H1 (cell line): Measurements from ENCODE around the gene ZBTB7B. TPM values are rescaled to one million over a fixed set of nuclear protein-coding genes. Genes with fewer than 3 reads are reported as not detected.

Experiments
- CTCF ChIA-PET: fragments of 300-600 bp; sonication (Branson Sonifier 250); formaldehyde crosslinking; loops from one replicate; lab custom pipeline; 2021; ENCODE audit not compliant: partially characterized antibody; lab: Charles Lee
- POLR2A ChIA-PET: fragments of 300-600 bp; sonication (Branson Sonifier 250); formaldehyde crosslinking; loops from one replicate; lab custom pipeline; 2021; ENCODE audit warnings: inconsistent platforms; ENCODE audit not compliant: partially characterized antibody; lab: Charles Lee
- DNase-seq, 2 experiments: peaks; one replicate each; pipeline versions ENCODE4 v3.0.0 to v3.0.0-alpha.2; 2010 to 2022; ENCODE audit warnings: low spot score in 2 of 2, low read depth in 1 of 2, mixed read lengths in 1 of 2
- FAIRE-seq: peaks from 2 replicates; lab custom pipeline; 2011; peaks lifted over from hg19 to GRCh38; lab: Jason Lieb, UNC
- H2AFZ ChIP-seq: 2 replicates; pipeline ENCODE4 v1.8.1; 2012; ENCODE audit warnings: low read length, inconsistent platforms
- H2AK5ac ChIP-seq: 2 replicates; pipeline ENCODE4 v1.6.1; 2013; ENCODE audit warnings: low read depth, low read length
- H2BK120ac ChIP-seq: replicated peaks from 2 replicates; pipeline ENCODE3; 2013; ENCODE audit warnings: low read depth, low read length, inconsistent platforms
- H2BK12ac ChIP-seq: 2 replicates; pipeline ENCODE4 v1.6.1; 2013; ENCODE audit warnings: low read depth, low read length
- H2BK15ac ChIP-seq: 2 replicates; pipeline ENCODE4 v1.6.1; 2013; ENCODE audit warnings: low read length
- H2BK20ac ChIP-seq: 2 replicates; pipeline ENCODE4 v1.6.1; 2013; ENCODE audit warnings: low read length
- H2BK5ac ChIP-seq: 2 replicates; pipeline ENCODE4 v1.6.1; 2013; ENCODE audit warnings: low read depth, low read length
- H3K14ac ChIP-seq: 2 replicates; pipeline ENCODE4 v1.6.1; 2013; ENCODE audit warnings: inconsistent platforms; ENCODE audit not compliant: insufficient read length
- H3K18ac ChIP-seq: 2 replicates; pipeline ENCODE4 v1.6.1; 2013; ENCODE audit warnings: low read length; ENCODE audit errors: extremely low read depth
- H3K23ac ChIP-seq: 2 replicates; pipeline ENCODE4 v1.6.1; 2013; ENCODE audit warnings: inconsistent platforms; ENCODE audit not compliant: insufficient read length
- H3K23me2 ChIP-seq: 2 replicates; pipeline ENCODE4 v1.6.1; 2013; ENCODE audit warnings: low read depth, low read length
- H3K27ac ChIP-seq: 2 replicates; pipeline ENCODE4 v1.6.1; 2011; ENCODE audit warnings: low read depth, low read length, inconsistent platforms
- H3K27me3 ChIP-seq, 4 experiments: replicated peaks in 1 of 4; 1 replicate in 1 of 4; 2 replicates in 3 of 4; pipeline versions ENCODE4 v1.6.1 to v1.8.1; 2011 to 2013; ENCODE audit warnings: low read length in 3 of 4, mild to moderate bottlenecking in 3 of 4, inconsistent platforms in 2 of 4, mixed read lengths in 2 of 4, moderate library complexity in 1 of 4; ENCODE audit not compliant: control insufficient read depth in 3 of 4, insufficient read depth in 3 of 4; ENCODE audit errors: extremely low read depth in 1 of 4
- H3K36me3 ChIP-seq, 4 experiments: 2 replicates each; pipeline versions ENCODE4 v1.6.1 to v1.8.1; 2011 to 2013; ENCODE audit warnings: mild to moderate bottlenecking in 4 of 4, low read length in 3 of 4, moderate library complexity in 2 of 4, control low read depth in 1 of 4, inconsistent platforms in 1 of 4; ENCODE audit not compliant: insufficient read depth in 4 of 4, control insufficient read depth in 2 of 4
- H3K4ac ChIP-seq: replicated peaks from 2 replicates; pipeline ENCODE3; 2013; ENCODE audit warnings: low read length, low read depth, mixed read lengths, inconsistent platforms; ENCODE audit not compliant: insufficient read length
- H3K4me1 ChIP-seq, 4 experiments: replicated peaks in 1 of 4; 1 replicate in 1 of 4; 2 replicates in 3 of 4; pipeline versions ENCODE4 v1.6.1 to v1.8.1; 2011 to 2013; ENCODE audit warnings: low read length in 3 of 4, inconsistent platforms in 2 of 4, mixed read lengths in 1 of 4; ENCODE audit not compliant: insufficient read depth in 4 of 4, control insufficient read depth in 3 of 4
- H3K4me2 ChIP-seq, 2 experiments: 2 replicates each; pipeline versions ENCODE4 v1.6.1 to v1.8.1; 2011 to 2013; ENCODE audit warnings: low read depth in 2 of 2, low read length in 2 of 2, control low read depth in 1 of 2, inconsistent platforms in 1 of 2, mild to moderate bottlenecking in 1 of 2; ENCODE audit not compliant: insufficient read depth in 1 of 2
- H3K4me3 ChIP-seq, 4 experiments: fragments of 200-600, 300-600 bp in 1 of 4; sonication (generic), shearing (Covaris generic), sonication (Bioruptor Twin) in 1 of 4; 2 replicates each; pipeline versions ENCODE4 v1.5.1 to v1.8.1; 2011 to 2016; ENCODE audit warnings: low read length in 4 of 4, low read depth in 3 of 4, control low read depth in 2 of 4, inconsistent platforms in 2 of 4, mild to moderate bottlenecking in 2 of 4, mixed read lengths in 1 of 4, moderate library complexity in 1 of 4; ENCODE audit not compliant: insufficient read depth in 2 of 4; ENCODE audit errors: extremely low read depth in 1 of 4
- H3K56ac ChIP-seq: replicated peaks from 2 replicates; pipeline ENCODE3; 2013; ENCODE audit warnings: low read depth, mild to moderate bottlenecking, mixed read lengths, low read length, inconsistent platforms; ENCODE audit not compliant: insufficient read length
- H3K79me1 ChIP-seq: 2 replicates; pipeline ENCODE4 v1.6.1; 2013; ENCODE audit warnings: low read depth, low read length, control low read depth
- H3K79me2 ChIP-seq, 2 experiments: 2 replicates each; pipeline versions ENCODE4 v1.6.1 to v1.8.1; 2012 to 2013; ENCODE audit warnings: low read length in 2 of 2, mild to moderate bottlenecking in 2 of 2, inconsistent platforms in 1 of 2; ENCODE audit not compliant: insufficient read depth in 2 of 2, control insufficient read depth in 1 of 2
- H3K9ac ChIP-seq, 4 experiments: replicated peaks in 1 of 4; 1 replicate in 1 of 4; 2 replicates in 3 of 4; pipeline versions ENCODE4 v1.6.1 to v1.8.1; 2011 to 2013; ENCODE audit warnings: low read depth in 3 of 4, low read length in 3 of 4, control low read depth in 2 of 4, mild to moderate bottlenecking in 2 of 4, moderate library complexity in 2 of 4, inconsistent platforms in 1 of 4; ENCODE audit errors: extremely low read depth in 1 of 4
- H3K9me3 ChIP-seq, 2 experiments: 2 replicates each; pipeline versions ENCODE4 v1.6.1 to v1.8.1; 2012 to 2013; ENCODE audit warnings: mild to moderate bottlenecking in 2 of 2, moderate library complexity in 2 of 2, control low read depth in 1 of 2, inconsistent platforms in 1 of 2, low read depth in 1 of 2, low read length in 1 of 2, mixed read lengths in 1 of 2; ENCODE audit not compliant: insufficient read depth in 2 of 2
- H4K20me1 ChIP-seq, 2 experiments: replicated peaks in 1 of 2; 2 replicates each; pipeline versions ENCODE3 to v1.8.1; 2011 to 2013; ENCODE audit warnings: inconsistent platforms in 2 of 2, low read length in 2 of 2, mild to moderate bottlenecking in 1 of 2; ENCODE audit not compliant: insufficient read depth in 2 of 2, control insufficient read depth in 1 of 2
- H4K5ac ChIP-seq: 2 replicates; pipeline ENCODE4 v1.6.1; 2013; ENCODE audit warnings: low read length, low read depth, mixed read lengths, inconsistent platforms; ENCODE audit not compliant: insufficient read length
- H4K8ac ChIP-seq: 2 replicates; pipeline ENCODE4 v1.8.0; 2013; ENCODE audit warnings: mild to moderate bottlenecking, moderate library complexity, low read length, inconsistent platforms; ENCODE audit not compliant: insufficient read depth; ENCODE audit errors: extremely low read depth
- H4K91ac ChIP-seq: replicated peaks from 2 replicates; pipeline ENCODE3; 2013; ENCODE audit warnings: low read length, mixed read lengths, inconsistent platforms; ENCODE audit not compliant: insufficient read length
- CTCF ChIP-seq, 3 experiments: IDR thresholded peaks; 1 replicate in 2 of 3; 2 replicates in 1 of 3; pipeline versions ENCODE4 v1.5.1 to v1.6.1; 2011; ENCODE audit warnings: low read length in 3 of 3, mild to moderate bottlenecking in 3 of 3, inconsistent platforms in 2 of 3, low read depth in 1 of 3, moderate library complexity in 1 of 3; ENCODE audit not compliant: insufficient read depth in 1 of 3; ENCODE audit errors: control extremely low read depth in 1 of 3
- RFX5 ChIP-seq: IDR thresholded peaks from 2 replicates; pipeline ENCODE4 v1.6.1; 2011; ENCODE audit warnings: low read depth, low read length, improper control_type of control experiment, borderline replicate concordance
- TCF12 ChIP-seq: IDR thresholded peaks from 2 replicates; pipeline ENCODE4 v1.6.1; 2011; ENCODE audit warnings: low read depth, mild to moderate bottlenecking, low read length
- TEAD4 ChIP-seq: IDR thresholded peaks from 2 replicates; pipeline ENCODE4 v1.6.1; 2012; ENCODE audit warnings: low read depth, low read length, inconsistent platforms, mixed read lengths
- WGBS, 2 experiments: shearing (Covaris generic) in 1 of 2; methylation state at CpG; one replicate each; pipeline versions ENCODE4 v1.1.6 to v1.1.7; 2013 to 2015; ENCODE audit warnings: low lambda C conversion rate in 2 of 2, mixed read lengths in 2 of 2, inconsistent platforms in 1 of 2, low coverage in 1 of 2, missing lambda C conversion rate in 1 of 2; ENCODE audit not compliant: insufficient replicate concordance in 2 of 2, insufficient coverage in 1 of 2, insufficient read length in 1 of 2; ENCODE audit errors: extremely low coverage in 1 of 2, missing lambda C conversion rate in 1 of 2; 5-methylcytosine and 5-hydroxymethylcytosine counted together
- polyA plus RNA-seq, 7 experiments: library from polyadenylated mRNA; depleted of rRNA in 3 of 7; stranded (reverse) in 5 of 7; unstranded in 2 of 7; fragments of >200 nt in 5 of 7; fragments of 200-250 nt in 2 of 7; gene quantifications; 1 replicate in 5 of 7; 2 replicates in 1 of 7; 4 replicates in 1 of 7; pipeline versions ENCODE4 v1.2.1 to v1.2.3, GENCODE V29; 2011 to 2013; ENCODE audit warnings: missing spikeins in 2 of 7, mixed read lengths in 2 of 7
- total RNA-seq: library from RNA; stranded (reverse); fragmentation: NEBNext Ultra II Directional; extraction: Animal tissue kit (Norgen Biotek cat#: 25700); gene quantifications from 2 replicates; pipeline ENCODE4 v1.2.1, GENCODE V29; 2021

The ZBTB7B gene
- total and polyA plus RNA-seq, 2 of the 8 experiments (the other 6 are each of a cell fraction or from before 2014, with no cell fraction given): 24.5 to 36.9 TPM

DNA sequence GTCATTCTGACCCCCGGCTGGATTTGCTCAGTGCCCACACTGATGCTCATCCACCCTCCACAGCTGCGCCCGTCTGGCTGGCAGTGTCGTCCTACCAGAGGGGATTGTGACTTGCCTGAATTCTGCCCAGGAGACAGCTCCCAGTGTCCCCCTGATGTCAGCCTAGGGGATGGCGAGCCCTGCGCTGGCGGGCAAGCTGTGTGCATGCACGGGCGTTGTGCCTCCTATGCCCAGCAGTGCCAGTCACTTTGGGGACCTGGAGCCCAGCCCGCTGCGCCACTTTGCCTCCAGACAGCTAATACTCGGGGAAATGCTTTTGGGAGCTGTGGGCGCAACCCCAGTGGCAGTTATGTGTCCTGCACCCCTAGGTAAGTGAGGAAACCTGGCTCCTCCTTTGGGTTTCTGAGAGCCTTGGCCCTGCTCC is 55.2 kb downstream of the ZBTB7B start:
- peaks cover 0 to 3% (median 0%) of the 10 kb centered on the region in 4 experiments; a peak in 2 of 8 replicates for H3K36me3 ChIP-seq
- no peak overlapping the region for H4K5ac ChIP-seq
- H3K4me3 ChIP-seq: no peak overlapping the region
- no peak overlapping the region for H3K4ac ChIP-seq
- H2AK5ac ChIP-seq: no peak overlapping the region
- H3K4me1 ChIP-seq: peaks cover 0 to 6% (median 3%) of the 10 kb centered on the region in 4 experiments; a peak in 5 of 7 replicates
- no peak overlapping the region for H2AFZ ChIP-seq
- H2BK20ac ChIP-seq: no peak overlapping the region
- H3K23ac ChIP-seq: no peak overlapping the region
- H3K9me3 ChIP-seq: no peaks in the 10 kb centered on the region
- H4K20me1 ChIP-seq: peaks cover 0 to 3% of the 10 kb centered on the region in 2 experiments
- H3K18ac ChIP-seq: no peak overlapping the region
- H2BK120ac ChIP-seq: no peak overlapping the region
- no peak for DNase-seq
- peaks cover 4% of the 10 kb centered on the region; the same call in 1 of the 2 replicates for H3K23me2 ChIP-seq
- POLR2A ChIA-PET: interaction anchor here (0.6 to 2.4 kb wide), 7 partner anchors 9 to 409 kb away, joined by 3 to 9 read pairs (median 4); partner anchors contain the start of gene LENEP
- no peak overlapping the region for H4K8ac ChIP-seq
- CTCF ChIA-PET: interaction anchor here (1.2 to 33.9 kb wide), 13 partner anchors 5 to 192 kb away, joined by 3 to 907 read pairs (median 5); partner anchors contain the start of genes ADAM15, EFNA3, EFNA4 and LENEP
- no peak overlapping the region; the same call in 1 of the 2 replicates for H2BK5ac ChIP-seq
- no peak overlapping the region for H2BK15ac ChIP-seq
- no peak overlapping the region for H3K9ac ChIP-seq
- no peak overlapping the region for H3K27ac ChIP-seq
- H4K91ac ChIP-seq: no peak overlapping the region
- no peak overlapping the region for H3K56ac ChIP-seq
- H3K4me2 ChIP-seq: no peak overlapping the region
- no peak overlapping the region for H2BK12ac ChIP-seq
- no peak overlapping the region for H3K14ac ChIP-seq
- 87% methylated on average over 13 of the region's 13 CpGs; no CpG with 5 or more reads in 1 of the 2 experiments for WGBS, 2 experiments
- H3K27me3 ChIP-seq: peaks cover 0 to 4% (median 2%) of the 10 kb centered on the region in 4 experiments; a peak in 4 of 7 replicates
- FAIRE-seq: no peak
- TF ChIP-seq RFX5 (no peak), TCF12 (no peak), CTCF (IDR thresholded peaks at IDR 0.05; ENCODE audit: control extremely low read depth in 1 of 3, insufficient read depth in 1 of 3, low read depth in 1 of 3, low read length in 3 of 3) (peak in 1 of 3 experiments; percentile 38; a peak in 1 of 4 replicates), TEAD4 (peak; percentile 77)
- TF ChIP-seq, all 59 proteins: peak for 2
- H3K79me1 ChIP-seq: no peaks in the 10 kb centered on the region
- no peaks in the 10 kb centered on the region for H3K79me2 ChIP-seq
